ENCODE data around the gene HSD3B1.
A peak's percentile ranks its signal among the peaks of the same experiment; 100 is the strongest.

Gene HSD3B1

DNA sequence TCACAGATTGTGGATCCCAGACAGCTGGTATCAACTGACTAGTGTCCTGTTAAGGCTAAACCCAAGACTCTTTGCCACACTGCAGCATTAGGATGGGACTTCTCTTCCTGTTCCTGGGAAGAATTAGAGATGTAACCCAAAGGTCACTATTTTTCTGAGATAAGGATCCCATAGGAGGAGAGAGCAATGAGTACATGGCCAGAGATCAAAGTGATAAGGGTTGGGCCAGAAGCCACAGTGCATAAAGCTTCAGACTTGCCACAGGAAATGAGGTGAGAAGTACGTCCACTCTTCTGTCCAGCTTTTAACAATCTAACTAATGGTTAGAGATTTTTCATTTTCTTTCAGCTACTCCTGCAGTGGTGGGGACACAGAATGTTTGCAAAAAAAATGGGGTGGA is at the start of gene HSD3B1:
TSS of gene HSD3B1 (plus strand) at position 270 of the 400 bp plus-strand sequence. CDS start 267 bp downstream, outside the sequence.
- intact Hi-C loops (cut with DNase I), result no loop called here
- DNase-seq, result no peak

GRCh38 chr1:119462964-119463363 is 44.0 kb upstream of the HSD3B1 start:
- no peak for DNase-seq
- intact Hi-C loops (cut with DNase I), result no loop called here

DNA sequence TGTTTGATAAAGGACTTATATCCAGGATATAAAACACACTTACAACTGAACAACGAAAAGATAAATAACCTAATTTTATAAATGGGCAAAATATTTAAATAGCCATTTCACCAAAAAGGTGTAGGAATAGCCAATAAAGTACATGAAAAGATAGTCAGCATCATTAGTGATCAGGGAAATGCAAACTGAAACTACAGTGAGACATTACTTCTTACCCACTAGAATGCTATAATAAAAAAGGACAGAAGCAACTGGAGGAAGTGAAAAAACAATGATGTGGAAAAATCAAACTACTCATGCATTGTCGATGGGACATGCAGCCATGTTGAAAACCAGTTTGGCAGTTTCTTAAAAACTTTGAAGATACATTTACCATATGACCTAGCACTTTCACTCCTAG is 43.4 kb upstream of the HSD3B1 start:
- intact Hi-C loops (cut with DNase I), result no loop called here
- DNase-seq, result no peak

DNA sequence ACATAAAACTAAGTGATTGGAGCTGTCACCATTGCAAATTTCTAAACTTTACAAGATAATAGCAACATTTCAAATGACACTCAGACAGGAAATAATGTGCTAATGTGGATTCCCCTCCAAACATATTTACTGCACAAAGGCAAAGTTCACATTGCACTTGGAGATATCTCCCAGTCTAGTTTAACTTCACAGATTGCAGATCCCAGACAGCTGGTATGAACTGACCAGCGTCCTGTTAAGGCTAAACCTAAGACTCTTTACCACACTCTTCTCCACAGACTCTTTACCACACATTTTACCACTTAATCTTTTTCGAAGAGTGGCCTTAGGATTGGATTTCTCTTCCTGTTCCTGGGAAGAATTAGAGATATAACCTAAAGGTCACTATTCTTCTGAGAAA is 40.6 kb upstream of the HSD3B1 start:
- intact Hi-C loops (cut with DNase I), result no loop called here
- DNase-seq, result no peak

DNA sequence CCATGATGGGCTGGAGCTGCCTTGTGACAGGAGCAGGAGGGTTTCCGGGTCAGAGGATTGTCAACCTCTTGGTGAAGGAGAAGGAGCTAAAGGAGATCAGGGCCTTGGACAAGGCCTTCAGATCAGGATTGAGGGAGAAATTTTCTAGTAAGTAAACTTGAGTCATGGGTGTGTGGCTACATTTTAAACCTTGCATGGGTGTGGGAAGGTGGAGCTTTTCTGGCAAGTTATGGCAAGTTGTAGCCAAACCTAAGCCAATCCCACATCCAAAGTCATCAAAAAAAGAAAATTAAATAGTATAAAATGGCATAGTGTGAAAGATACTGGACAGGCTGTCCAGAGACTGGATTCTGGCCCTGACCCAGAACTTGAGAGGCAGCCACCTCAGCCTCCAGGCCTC is 39.8 kb upstream of the HSD3B1 start:
- DNase-seq, result no peak
- intact Hi-C loops (cut with DNase I), result no loop called here

- no peak for DNase-seq
- intact Hi-C loops (cut with DNase I), result no loop called here
These were observed 38.9 kb upstream of the HSD3B1 start for GRCh38 chr1:119467857-119468668.

GRCh38 chr1:119469741-119470140 is 37.3 kb upstream of the HSD3B1 start:
- intact Hi-C loops (cut with DNase I), result no loop called here
- DNase-seq, result no peak

DNA sequence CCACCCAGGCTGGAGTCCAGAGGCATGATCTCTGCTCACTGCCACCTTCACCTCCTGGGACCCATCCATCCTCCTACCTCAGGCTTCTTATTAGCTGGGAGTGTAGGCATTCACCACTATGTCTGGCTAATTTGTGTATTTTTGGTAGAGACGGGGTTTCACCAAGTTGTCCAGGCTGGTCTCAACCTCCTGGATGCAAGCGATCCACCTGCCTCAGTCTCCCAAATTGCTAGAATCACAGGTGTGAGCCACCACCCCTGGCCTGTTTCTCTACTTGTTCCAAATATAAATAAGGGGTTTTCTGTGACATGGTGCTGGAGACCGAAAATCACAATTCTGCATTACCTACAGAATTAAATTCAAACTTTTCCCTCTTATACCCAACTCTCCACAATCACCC is 36.6 kb upstream of the HSD3B1 start:
- intact Hi-C loops (cut with DNase I), result no loop called here
- DNase-seq, result no peak

DNA sequence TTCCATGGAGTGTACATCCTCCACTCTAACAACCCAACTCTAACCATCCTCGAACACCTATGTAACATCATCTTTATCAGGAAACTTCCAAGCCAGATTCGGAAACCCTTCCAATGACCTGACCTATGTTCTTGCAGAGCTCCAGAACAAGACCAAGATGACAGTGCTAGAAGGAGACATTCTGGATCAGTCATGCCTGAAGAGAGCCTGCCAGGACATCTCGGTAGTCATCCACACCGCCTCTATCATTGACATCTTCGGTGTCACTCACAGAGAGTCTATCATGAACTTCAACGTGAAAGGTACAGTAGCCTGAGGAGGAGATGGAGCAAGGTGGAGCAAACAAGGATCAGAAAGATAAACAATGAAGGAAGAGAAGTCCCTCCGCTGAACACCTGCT is 36.1 kb upstream of the HSD3B1 start:
- intact Hi-C loops (cut with DNase I), result no loop called here
- DNase-seq, result no peak

- DNase-seq, result no peak
- intact Hi-C loops (cut with DNase I), result no loop called here
These were observed 35.4 kb upstream of the HSD3B1 start for GRCh38 chr1:119471566-119471965.

- DNase-seq, result no peak
- intact Hi-C loops (cut with DNase I), result no loop called here
These were observed 34.8 kb upstream of the HSD3B1 start for GRCh38 chr1:119472080-119472818.

GRCh38 chr1:119472819-119473175 is 34.2 kb upstream of the HSD3B1 start:
- DNase-seq, result no peak
- intact Hi-C loops (cut with DNase I), result no loop called here

DNA sequence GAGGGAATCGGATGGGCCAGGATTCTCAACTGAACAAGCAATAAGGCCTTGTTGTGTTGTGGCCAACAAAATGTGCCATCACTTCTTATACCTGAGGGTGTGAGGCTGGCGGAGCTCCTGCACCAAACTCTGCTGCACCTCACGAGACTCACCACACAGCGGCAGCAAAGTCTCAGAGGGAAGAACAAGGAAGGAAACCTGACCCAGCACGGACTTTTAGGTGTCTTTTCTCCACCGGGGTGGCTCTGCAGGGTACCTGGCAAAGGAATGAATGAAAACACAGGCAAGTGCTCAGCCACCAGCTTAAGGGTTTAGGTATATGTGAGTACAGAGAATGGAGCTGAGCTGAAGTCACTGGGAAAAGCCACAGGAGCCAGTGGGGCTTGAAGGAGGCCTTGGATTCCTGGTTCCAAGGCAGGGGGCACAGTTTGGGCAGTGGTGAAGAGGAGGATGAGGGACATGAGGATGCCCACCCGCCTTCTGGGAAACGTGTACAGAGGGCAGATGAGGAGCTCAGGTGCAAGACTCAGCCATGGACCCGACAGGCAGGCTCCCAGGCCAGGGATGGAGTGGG is 31.1 kb upstream of the HSD3B1 start:
- peak in 9 of 10 donors; percentile 15 to 92 (median 45) for DNase-seq

GRCh38 chr1:119477710-119478109 is 29.3 kb upstream of the HSD3B1 start:
- no peak for DNase-seq
- intact Hi-C loops (cut with DNase I), result no loop called here

More for the DNA sequence above, 31.1 kb upstream of the HSD3B1 start:
- intact Hi-C loops (cut with DNase I), result no loop called here

GRCh38 chr1:119480175-119480574 is 26.8 kb upstream of the HSD3B1 start:
- DNase-seq, result no peak
- intact Hi-C loops (cut with DNase I), result no loop called here

DNA sequence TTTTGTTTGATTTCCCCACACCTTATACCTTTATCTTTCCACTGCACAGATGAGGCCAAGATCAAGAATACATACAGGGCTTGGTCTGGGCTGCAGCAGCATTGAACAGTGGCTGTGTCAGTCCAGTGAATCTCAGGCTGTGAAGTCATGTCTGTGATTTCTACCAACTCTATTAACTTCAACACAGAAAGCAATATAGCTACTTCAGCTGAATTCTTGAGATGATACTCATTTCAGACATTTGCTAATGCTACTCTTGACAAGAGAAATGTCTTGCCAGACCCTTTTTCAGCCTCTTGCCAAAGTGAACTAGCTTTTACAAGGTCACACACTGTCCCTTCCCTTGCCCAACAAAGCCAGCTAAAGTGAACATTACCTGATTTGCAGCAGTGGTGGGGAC is 25.1 kb upstream of the HSD3B1 start:
- intact Hi-C loops (cut with DNase I), result no loop called here
- DNase-seq, result no peak

DNA sequence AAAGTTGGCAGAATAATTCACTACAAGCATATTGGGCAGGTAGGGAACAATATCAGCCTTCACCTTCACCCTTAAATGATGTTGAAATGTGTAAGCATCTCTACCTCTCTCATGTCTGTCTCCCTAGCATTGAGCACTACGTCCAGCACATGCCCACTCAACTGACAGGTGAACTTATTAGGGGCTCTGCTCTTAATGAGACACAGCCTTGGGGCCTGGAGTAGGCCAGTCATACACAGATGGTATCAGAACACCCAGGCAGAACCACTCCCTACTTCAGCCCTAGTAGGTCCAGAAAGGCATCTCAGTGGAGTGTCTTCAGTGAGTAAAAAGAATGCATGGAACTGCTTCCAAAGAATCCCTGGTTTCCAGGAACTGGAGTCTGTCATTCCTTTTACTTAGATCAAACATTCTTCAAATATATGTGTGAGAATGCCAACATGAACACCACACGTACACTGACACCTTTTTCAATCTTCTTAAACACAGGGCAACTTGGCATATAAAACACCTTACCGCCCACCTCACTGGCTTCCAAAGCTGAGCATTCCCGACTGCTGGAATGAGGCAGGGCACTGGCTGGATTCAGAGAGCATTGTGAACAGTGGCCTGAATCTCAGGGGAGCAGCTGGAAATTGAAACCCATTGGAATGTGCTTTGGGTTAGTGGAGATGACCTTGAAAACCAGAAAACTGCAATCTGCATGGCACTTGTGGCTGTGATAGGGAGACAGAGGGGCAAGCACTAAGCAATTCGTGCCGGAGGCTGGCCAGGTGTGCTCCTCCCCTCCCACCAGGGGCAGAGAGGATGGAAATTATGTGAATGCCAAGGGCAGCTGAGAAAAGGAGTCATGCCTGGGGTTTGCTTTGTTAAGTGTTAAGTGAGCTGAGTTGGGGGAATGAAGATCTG is 24.2 kb upstream of the HSD3B1 start:
- no peak for DNase-seq

GRCh38 chr1:119483441-119484200 is 23.4 kb upstream of the HSD3B1 start:
- no peak for DNase-seq
- intact Hi-C loops (cut with DNase I), result no loop called here

More for the DNA sequence above, 24.2 kb upstream of the HSD3B1 start:
- intact Hi-C loops (cut with DNase I), result no loop called here

DNA sequence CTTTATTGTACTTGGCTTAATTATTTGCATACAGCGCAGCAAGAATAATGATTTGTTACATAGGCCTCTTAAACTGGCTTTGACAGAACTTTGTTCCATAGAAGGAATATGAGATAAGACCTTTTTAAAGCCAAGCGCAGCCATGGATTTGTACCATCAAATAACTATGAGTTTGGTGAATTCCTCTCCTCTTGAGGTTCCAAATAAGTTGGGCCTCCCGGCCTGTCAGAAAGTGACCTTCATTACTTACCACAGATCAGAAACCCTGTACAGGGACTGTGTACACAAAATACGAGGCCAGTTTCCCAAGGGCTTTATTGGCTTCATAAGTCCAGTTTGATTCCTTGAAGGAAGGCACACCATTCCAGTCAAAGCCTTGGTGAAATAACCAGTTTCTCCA is 21.8 kb upstream of the HSD3B1 start:
- intact Hi-C loops (cut with DNase I), result no loop called here

DNA sequence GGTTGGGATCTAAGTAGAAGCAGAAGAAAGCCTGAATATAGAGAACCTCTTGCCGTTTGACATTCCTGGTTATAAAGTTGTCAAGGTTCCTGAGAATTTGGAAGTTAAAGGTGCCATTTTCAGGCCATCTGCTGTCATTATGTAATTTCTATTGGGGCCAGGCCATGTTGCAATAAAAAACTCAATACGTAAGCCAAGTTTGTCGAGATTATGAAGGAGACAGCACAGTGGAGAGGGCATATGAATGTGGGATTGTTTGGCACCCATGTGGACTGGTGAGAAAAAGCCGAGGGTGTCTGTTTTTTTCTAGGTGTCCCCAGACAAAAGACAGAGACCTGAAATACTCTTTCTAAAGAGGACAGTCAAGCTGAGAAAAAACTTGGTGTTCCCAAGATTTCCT is 18.8 kb upstream of the HSD3B1 start:
- DNase-seq, result no peak
- intact Hi-C loops (cut with DNase I), result no loop called here

More for the DNA sequence above, 21.8 kb upstream of the HSD3B1 start:
- no peak for DNase-seq
